ENCODE data around the gene SBF1.
A peak's percentile ranks its signal among the peaks of the same experiment; 100 is the strongest.

Gene SBF1

GRCh38 chr22:50506611-50507420 is 32.0 kb upstream of the SBF1 start:
- DNase-seq (ENCODE audit: low spot score) = no peak

- no peak for DNase-seq (ENCODE audit: low spot score)
These were observed 31.2 kb upstream of the SBF1 start for GRCh38 chr22:50505776-50506610.

- no peak for DNase-seq (ENCODE audit: low spot score)
These were observed 30.5 kb upstream of the SBF1 start for GRCh38 chr22:50505276-50505775.

GRCh38 chr22:50504369-50505211 is 29.8 kb upstream of the SBF1 start:
- no peak for DNase-seq (ENCODE audit: low spot score)

DNA sequence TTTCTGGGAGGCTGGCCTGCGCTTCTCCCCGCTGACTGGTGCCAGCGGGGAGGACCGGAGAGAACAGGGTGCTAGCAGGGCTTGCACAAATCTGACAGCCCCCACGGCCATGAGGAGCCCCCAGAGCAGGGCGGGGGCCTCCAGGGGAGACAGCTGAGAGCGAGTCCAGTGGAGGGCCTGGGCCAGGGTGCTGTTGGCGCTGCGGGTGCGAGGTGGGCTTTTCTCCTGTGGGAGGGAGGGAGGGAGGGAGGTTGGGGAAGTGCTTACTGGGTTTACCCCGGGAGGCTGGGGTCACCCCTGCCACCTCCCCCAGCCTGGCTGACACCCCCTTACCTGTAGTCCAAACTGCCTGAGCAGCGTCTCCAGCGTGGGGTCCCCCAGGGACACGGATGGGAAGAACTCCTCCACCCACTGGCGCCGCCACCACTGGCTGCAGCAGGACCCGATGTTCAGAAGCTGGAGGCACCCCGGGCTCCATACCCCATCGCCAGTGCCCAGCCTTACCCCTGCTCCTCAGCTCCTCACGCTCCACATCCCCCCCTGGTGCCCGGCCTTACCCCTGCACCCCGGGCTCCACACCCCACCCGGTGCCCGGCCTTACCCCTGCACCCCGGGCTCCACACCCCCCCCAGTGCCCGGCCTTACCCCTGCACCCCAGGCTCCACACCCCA is 28.8 kb upstream of the SBF1 start:
- no peak for DNase-seq (ENCODE audit: low spot score)

- no peak for DNase-seq (ENCODE audit: low spot score)
These were observed 28.0 kb upstream of the SBF1 start for GRCh38 chr22:50502628-50503474.

DNA sequence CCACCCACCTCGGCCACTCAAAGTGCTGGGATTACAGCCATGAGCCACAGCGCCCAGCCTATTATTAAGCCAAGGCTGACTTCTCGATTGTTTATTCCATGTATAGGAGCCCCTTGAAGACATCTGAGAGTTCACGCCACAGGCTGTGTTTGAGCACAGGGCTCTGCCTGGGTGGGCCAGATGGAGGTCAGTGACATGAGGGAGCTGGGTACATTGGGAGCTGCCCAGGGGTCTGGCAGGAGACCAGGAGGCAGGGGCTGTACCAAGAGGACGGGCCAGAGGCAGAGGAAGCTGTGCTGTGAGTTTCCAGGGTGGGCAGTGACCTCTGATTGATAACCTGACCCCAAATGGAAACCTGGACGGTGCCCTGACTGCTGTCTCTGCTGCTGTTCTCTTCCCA is 27.3 kb upstream of the SBF1 start:
- DNase-seq (ENCODE audit: low spot score) = no peak

DNA sequence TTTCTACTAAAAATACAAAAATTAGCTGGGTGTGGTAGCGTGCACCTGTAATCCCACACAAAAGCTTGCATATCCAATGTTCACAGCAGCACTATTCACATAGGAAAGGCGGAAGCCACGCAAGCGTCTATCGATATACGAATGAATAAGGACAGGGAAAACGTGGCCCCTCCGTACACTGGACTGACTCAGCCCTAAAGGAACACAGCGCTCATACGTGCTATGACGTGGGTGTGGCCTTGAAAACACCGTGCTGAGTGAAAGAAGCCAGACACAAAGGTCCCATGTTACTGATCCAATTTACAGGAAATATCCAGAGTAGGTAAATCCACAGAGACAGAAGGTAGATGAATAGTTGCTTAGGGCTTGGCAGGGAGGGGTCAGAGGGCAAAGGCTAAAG is 25.6 kb upstream of the SBF1 start:
- DNase-seq (ENCODE audit: low spot score) = no peak

DNA sequence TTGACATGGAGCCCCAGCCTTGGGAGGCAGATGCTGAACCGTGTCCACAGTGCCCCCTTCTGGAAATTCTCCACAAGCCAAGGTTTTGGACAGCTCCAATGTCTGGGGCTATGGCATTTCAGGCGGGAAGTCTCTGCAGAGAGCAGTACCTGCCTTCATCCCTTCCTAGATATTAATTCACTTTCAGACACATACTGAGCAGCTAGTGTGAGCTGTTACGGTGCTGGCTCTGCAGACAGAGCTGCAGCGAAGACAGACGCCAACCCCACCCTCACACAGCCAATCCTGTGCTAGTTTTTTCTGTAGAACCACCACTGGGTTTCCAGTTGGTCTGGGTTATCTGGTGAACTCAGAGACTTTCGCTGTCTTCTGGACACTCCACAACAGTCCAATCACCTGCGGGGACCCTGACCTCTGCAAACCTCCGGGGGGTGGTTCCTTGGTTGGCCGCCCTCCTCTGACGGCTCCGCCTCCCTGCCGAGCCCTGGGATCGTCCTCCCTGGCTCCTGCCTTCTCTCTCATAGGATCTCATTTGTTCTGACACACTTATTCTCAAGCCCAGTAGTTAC is 23.6 kb upstream of the SBF1 start:
- peak; percentile 26 for DNase-seq (ENCODE audit: low spot score)

GRCh38 chr22:50497093-50497492 is 22.3 kb upstream of the SBF1 start:
- no peak for DNase-seq (ENCODE audit: low spot score)

DNA sequence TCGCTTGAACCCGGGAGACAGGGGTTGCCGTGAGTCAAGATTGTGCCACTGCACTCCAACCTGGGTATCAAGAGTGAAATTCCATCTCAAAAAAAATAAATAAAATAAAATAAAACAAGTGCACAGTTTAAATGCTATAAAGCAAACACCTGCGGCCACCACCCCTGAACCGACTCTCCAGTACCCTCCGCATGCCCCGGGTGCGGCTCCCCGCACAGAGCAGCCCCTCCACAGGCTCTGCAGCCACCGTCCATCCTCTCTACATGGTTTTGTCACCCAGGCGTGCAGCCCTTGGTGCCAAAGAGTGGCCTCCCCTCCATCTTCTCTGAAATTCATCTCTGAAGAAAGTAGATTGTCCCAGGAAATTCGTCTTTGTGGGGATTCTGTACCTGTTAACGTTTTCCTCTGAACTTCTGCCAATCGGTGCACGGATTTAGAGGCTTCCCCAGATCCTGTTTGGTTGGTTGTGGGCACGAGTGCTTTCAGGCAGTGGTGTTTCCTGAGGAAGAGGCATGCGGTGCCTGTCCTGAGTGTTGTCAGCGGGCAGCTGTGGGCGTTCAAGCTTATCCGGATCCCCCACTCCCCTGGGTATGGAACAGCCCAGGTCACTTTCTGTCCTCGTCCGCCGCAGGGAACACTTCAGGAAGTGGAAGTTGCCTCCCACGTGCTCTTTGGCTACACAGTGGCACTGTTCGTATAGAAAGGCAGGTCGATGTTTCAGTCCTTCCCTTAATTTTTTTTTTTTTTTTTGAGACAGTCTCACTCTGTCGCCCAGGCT is 15.9 kb upstream of the SBF1 start:
- DNase-seq (ENCODE audit: low spot score) = no peak

DNA sequence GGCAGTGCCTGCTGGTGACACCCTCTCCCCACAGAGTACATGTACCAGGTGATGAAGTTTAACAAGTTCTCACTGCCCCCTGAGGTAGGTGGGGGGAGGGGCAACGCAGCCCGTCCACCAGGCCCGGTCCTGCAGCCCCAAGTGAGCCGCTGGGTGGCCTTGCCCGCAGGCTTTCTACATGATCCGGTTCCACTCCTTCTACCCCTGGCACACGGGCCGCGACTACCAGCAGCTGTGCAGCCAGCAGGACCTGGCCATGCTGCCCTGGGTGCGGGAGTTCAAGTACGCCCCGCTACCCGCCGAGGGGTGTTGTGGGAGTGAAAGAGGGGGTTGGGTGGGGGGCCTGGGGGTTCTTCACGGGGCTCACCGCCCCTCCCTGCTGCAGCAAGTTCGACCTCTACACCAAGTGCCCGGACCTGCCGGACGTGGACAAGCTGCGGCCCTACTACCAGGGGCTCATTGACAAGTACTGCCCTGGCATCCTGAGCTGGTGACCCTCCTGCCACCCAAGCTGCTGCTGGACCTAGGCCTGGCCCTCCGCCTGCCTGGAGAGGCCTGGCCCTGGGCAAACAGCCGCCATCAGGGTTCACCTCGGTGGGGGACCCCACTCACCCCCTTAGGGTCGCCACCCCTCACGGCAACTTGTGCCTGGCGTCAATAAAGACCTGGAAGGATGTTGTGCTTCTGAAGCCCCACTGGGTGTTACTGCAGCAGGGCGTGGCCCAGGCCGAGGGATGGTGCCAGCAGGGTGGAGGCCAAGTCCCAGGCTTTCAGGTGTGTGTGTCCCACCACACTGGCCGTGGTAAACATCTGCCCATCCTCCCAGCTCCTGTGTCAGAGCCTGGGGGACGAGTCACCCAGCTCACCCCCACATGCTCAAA is 14.8 kb upstream of the SBF1 start:
- no peak for DNase-seq (ENCODE audit: low spot score)

DNA sequence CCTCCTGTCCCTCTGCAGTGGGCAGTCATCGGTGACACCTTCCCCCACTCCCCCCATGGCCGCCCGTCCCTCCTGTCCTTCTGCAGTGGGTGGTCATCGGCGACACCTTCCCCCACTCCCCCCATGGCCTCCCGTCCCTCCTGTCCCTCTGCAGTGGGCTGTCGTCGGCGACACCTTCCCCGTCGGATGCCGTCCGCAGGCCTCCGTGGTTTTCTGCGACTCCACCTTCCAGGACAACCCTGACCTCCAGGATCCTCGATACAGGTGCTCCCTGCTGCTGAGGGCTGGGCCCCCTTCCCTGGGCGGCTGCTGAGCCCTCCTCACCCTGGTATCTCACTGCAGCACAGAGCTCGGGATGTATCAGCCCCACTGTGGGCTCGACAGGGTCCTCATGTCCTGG is 14.1 kb upstream of the SBF1 start:
- no peak for DNase-seq (ENCODE audit: low spot score)

DNA sequence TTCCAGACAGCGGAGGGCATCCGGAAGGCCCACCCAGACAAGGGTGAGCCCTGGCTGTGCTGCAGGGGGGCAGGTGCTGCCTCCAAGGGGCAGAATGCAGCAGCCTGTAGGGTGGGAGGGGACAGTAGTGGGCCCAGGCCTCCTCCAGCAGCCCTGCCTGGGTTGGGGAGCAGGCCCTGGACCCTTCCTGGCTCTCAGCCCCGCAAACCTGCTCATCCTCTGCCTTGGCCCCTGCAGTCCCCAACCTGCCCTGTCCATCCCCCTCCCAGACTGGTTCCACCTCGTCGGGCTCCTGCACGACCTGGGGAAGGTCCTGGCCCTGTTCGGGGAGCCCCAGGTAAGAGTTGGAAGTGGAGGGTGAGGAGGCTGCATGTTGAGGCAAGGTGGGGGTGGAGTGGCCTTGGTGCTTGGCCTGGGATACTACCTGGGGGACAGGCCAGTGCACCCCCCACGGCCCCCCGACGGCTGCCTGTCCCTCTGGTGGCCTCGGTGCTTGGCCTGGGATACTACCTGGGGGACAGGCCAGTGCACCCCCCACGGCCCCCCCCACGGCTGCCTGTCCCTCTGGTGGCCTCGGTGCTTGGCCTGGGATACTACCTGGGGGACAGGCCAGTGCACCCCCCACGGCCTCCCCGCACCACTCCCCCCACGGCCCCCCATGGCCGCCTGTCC is 13.3 kb upstream of the SBF1 start:
- no peak for DNase-seq (ENCODE audit: low spot score)

- no peak for DNase-seq (ENCODE audit: low spot score)
These were observed 12.6 kb upstream of the SBF1 start for GRCh38 chr22:50487290-50488005.

DNA sequence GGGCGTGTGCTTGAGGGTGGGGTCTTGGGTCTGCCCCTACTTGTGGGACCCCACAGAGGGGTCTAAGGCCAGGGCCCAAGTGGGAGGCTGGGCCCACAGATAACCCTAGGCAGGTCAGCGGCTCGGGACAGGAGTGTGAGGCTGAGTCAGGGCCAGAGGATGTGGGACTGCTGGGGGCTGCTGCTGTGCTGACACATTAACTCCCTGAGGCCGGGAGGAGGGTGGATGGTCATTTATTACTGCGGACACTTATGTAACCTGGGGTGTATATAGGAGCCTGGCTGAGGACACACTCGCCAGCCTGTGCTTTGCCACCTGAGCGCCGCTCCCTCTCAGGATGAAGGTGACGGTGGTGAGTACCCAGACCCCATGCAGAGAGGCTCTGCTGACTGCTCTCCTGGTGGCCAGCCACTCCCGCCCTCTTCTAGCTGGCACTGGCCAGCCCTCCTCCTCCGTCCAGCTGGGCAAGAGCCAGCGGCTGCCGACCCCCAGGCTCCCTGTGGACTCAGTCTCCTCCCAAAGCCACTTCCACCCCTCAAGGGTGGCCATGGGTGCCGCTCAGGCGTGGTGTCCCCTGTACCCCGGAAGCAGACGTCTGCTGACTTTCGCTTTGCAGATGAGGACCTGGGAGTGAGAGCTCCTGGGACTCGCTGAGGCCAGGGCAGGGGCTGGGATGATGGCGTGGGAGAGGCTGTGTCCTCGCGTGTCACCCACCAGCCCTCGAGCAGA is 11.9 kb upstream of the SBF1 start, which contains the start of gene MIOX:
Gene MIOX, plus strand, starts transcription at position 299 of the 729 bp plus-strand sequence. Its CDS starts 39 bp downstream, at position 338.
- no peak for DNase-seq (ENCODE audit: low spot score)
